HepG2 (cell line): ENCODE data around the gene ANAPC1. TPM values are rescaled to one million over a fixed set of nuclear protein-coding genes. Genes with fewer than 3 reads are reported as not detected.

Experiments used
- AHDC1 ChIP-seq: sonication (generic); formaldehyde crosslinking; IDR thresholded peaks from 2 replicates; pipeline ENCODE4 v1.5.1; 2020; ENCODE audit warnings: mild to moderate bottlenecking, missing genetic modification reagents, borderline replicate concordance
- ATF5 ChIP-seq: sonication (generic); formaldehyde crosslinking; IDR thresholded peaks from 2 replicates; pipeline ENCODE4 v1.4.0; 2020; ENCODE audit warnings: mild to moderate bottlenecking, low read depth, missing genetic modification reagents
- ATF7-NPFF ChIP-seq: sonication (generic); formaldehyde crosslinking; IDR thresholded peaks from 2 replicates; pipeline ENCODE4 v1.8.1; 2023; ENCODE audit warnings: mild to moderate bottlenecking, low read depth, missing genetic modification reagents, moderate library complexity
- ATM ChIP-seq: fragments of 450-650 bp; IDR thresholded peaks from 2 replicates; pipeline ENCODE4 v1.7.1; 2017; ENCODE audit warnings: mild to moderate bottlenecking, borderline replicate concordance
- DBP ChIP-seq: sonication (generic); formaldehyde crosslinking; IDR thresholded peaks from 2 replicates; pipeline ENCODE4 v1.4.0; 2020; ENCODE audit warnings: missing genetic modification reagents; ENCODE audit errors: not compliant biosample characterization
- DMAP1 ChIP-seq: IDR thresholded peaks from 2 replicates; pipeline ENCODE4 v1.6.1; 2016
- FOXJ3 ChIP-seq: sonication (generic); formaldehyde crosslinking; IDR thresholded peaks from 2 replicates; pipeline ENCODE4 v1.4.0; 2020; ENCODE audit warnings: missing genetic modification reagents, mild to moderate bottlenecking, borderline replicate concordance
- HNF4A ChIP-seq: sonication (generic); formaldehyde crosslinking; IDR thresholded peaks from 2 replicates; pipeline ENCODE4 v1.4.0; 2020; ENCODE audit warnings: missing genetic modification reagents
- HOXA7 ChIP-seq: sonication (generic); formaldehyde crosslinking; IDR thresholded peaks from 2 replicates; pipeline ENCODE4 v1.8.1; 2022; ENCODE audit warnings: mild to moderate bottlenecking, missing genetic modification reagents, moderate library complexity
- LCORL ChIP-seq, 2 experiments: fragments of 450-650 bp in 1 of 2; sonication (generic) in 1 of 2; formaldehyde crosslinking in 1 of 2; IDR thresholded peaks; 2 replicates each; pipeline versions ENCODE4 v1.5.0 to v1.6.1; 2017 to 2020; ENCODE audit warnings: antibody characterized with exemption in 1 of 2, missing genetic modification reagents in 1 of 2
- PPARG ChIP-seq: conservative IDR thresholded peaks from 2 replicates; pipeline ENCODE4 v1.6.1; 2016; ENCODE audit warnings: missing biosample characterization, missing genetic modification reagents
- SIN3B ChIP-seq: fragments of 150-350 bp; IDR thresholded peaks from 2 replicates; pipeline ENCODE4 v1.6.1; 2014; ENCODE audit warnings: low read length
- SMARCE1 ChIP-seq: fragments of 450-650 bp; IDR thresholded peaks from 2 replicates; pipeline ENCODE4 v1.6.1; 2017; ENCODE audit warnings: borderline replicate concordance
- TFDP1 ChIP-seq: IDR thresholded peaks from 2 replicates; pipeline ENCODE4 v1.6.1; 2016; ENCODE audit warnings: missing compliant biosample characterization, missing genetic modification reagents, borderline replicate concordance
- THAP7 ChIP-seq: sonication (generic); formaldehyde crosslinking; IDR thresholded peaks from 2 replicates; pipeline ENCODE4 v1.8.1; 2023; ENCODE audit warnings: mild to moderate bottlenecking, missing genetic modification reagents
- ZNF580 ChIP-seq: IDR thresholded peaks from 2 replicates; pipeline ENCODE4 v1.6.1; 2016; ENCODE audit warnings: low read depth, borderline replicate concordance
- ZNF740 ChIP-seq: sonication (generic); formaldehyde crosslinking; IDR thresholded peaks from 2 replicates; pipeline ENCODE4 v1.4.0; 2020; ENCODE audit warnings: missing genetic modification reagents
- ZSCAN9 ChIP-seq: IDR thresholded peaks from 2 replicates; pipeline ENCODE4 v1.6.1; 2016; ENCODE audit warnings: borderline replicate concordance
- polyA plus RNA-seq, 8 experiments: library from polyadenylated mRNA; depleted of rRNA in 3 of 8; stranded (reverse) in 7 of 8; unstranded in 1 of 8; fragments of >200 nt; fragmentation: Illumina TruSeq in 4 of 8; extraction: Trizol in 4 of 8; gene quantifications; 2 replicates each; pipeline versions ENCODE4 v1.2.1 to v1.2.3, GENCODE V29; 2011 to 2016; ENCODE audit warnings: low read depth in 4 of 8, missing spikeins in 1 of 8, mixed read lengths in 1 of 8; ENCODE audit not compliant: insufficient read depth in 1 of 8
- total RNA-seq, 5 experiments: library from RNA; depleted of rRNA; stranded (reverse); fragments of >200 nt; fragmentation: Illumina TruSeq; extraction: Trizol; gene quantifications; 2 replicates each; pipeline ENCODE4 v1.2.3, GENCODE V29; 2016; ENCODE audit warnings: low read depth in 1 of 5

The ANAPC1 gene
- total and polyA plus RNA-seq, 2 of the 13 experiments (the other 11 are each of a cell fraction or from before 2014, with no cell fraction given): 50.0 to 89.7 TPM

GRCh38 chr2:111897924-111898702 lies 14.1 kb upstream of the ANAPC1 start, which contains the start of gene MERTK (continued):
- no peak for TF ChIP-seq HOXA7 (CRISPR knock-in tag)
- peak; percentile 48 for TF ChIP-seq HNF4A (CRISPR knock-in tag)
- TF ChIP-seq TFDP1: no peak; the same call in 1 of the 2 replicates
- peak; percentile 76; the same call in 1 of the 2 replicates for TF ChIP-seq PPARG (CRISPR knock-in tag)
- TF ChIP-seq THAP7: peak; percentile 59; the same call in 1 of the 2 replicates
- TF ChIP-seq DMAP1: peak; percentile 60
- TF ChIP-seq FOXJ3 (CRISPR knock-in tag): no peak
- TF ChIP-seq ATF7-NPFF (CRISPR knock-in tag): peak; percentile 77
- peak; percentile 86; the same call in 1 of the 2 replicates for TF ChIP-seq ZNF580
- TF ChIP-seq SMARCE1: no peak
- TF ChIP-seq AHDC1 (CRISPR knock-in tag): peak; percentile 25; the same call in 1 of the 2 replicates
- TF ChIP-seq ZSCAN9 (CRISPR knock-in tag): 0 out of 2 replicates have a peak, but pooled peaks have one; percentile 69
- TF ChIP-seq ATM: no peak
- TF ChIP-seq LCORL (IDR thresholded peaks at IDR 0.05): no peak
- peak; percentile 60 for TF ChIP-seq LCORL (CRISPR knock-in tag; IDR thresholded peaks at IDR 0.05)
- TF ChIP-seq ZNF740 (CRISPR knock-in tag): 0 out of 2 replicates have a peak, but pooled peaks have one; percentile 67
- peak; percentile 60 for TF ChIP-seq DBP (CRISPR knock-in tag)
- TF ChIP-seq SIN3B: no peak
- no peak for TF ChIP-seq ATF5
